ENCODE data around the gene CORT.

GRCh38 chr1:10489291-10490055 is 39.6 kb downstream of the CORT start:
- TF ChIP-seq CTCF (IDR thresholded peaks at IDR 0.05; ENCODE audit: low read length): no peak
- no peak for TF ChIP-seq EZH2 (IDR thresholded peaks at IDR 0.05; ENCODE audit: borderline replicate concordance, low read length)
